Superior temporal gyrus (tissue), 1 donor: Measurements from ENCODE around the gene HOXB3.
"Not testable (repeated sequence)": the region's sequence is repeated elsewhere in the genome, so short reads cannot be mapped to it uniquely, and the experiment has no call there.

Experiments
- DNase-seq: peaks from one replicate; pipeline ENCODE4 v3.0.0-alpha.2; 2016; ENCODE audit errors: extremely low spot score

The HOXB3 gene

GRCh38 chr17:48526608-48527546 lies 63.2 kb downstream of the HOXB3 start:
- DNase-seq, result no peak

DNA sequence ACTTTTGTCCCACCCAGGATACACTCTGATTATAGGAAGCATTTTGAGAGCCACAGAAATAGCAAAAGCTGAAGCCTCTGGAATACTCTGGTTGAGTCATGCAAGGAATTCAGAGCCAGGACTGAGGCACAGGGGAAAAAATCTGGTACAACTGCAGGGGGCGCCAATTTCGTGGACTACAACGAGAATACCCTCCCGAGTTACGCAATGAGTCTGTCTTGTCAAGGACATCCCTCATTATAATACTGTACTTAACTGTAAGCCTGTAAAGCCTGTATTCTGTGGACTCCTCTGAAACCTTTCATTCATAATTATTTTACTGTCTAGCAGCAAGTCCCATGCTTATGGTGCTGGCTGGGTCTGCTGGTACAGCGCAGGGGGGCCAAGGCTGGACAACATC lies 67.0 kb downstream of the HOXB3 start:
- DNase-seq, result no peak

DNA sequence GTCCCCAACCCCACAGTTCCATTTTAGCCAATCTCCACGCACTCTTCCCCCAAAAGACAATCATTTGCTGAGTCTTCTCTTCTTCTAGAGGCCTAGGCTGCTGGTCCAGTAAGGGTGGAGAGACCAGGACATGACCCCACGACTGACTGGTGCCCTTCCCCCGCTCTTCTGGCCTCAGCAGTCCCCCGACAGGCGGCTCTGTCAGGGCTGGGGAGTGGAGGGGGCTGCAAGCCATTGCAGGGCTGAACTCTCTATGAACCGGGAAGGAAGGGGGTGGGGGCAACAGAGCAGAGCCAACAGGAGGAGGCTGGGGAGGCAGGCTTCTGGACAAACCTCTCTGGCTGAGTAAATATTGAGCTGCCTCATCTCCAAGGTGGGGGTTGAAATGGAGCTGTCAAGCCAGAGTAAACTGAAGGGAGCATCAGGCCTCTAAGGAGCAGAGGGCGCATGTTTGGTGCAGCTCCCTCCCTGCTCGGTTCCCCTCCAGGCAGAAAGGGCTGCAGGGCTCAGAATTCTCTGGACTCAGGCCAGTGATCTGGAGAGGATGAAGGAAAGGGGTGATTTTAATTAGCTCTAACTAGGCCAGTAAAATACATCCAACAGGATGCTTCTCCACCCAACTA lies 67.9 kb downstream of the HOXB3 start:
- no peak for DNase-seq

- no peak for DNase-seq
These were observed 69.4 kb downstream of the HOXB3 start for GRCh38 chr17:48520631-48521079.

- DNase-seq, result no peak
These were observed 70.6 kb downstream of the HOXB3 start for GRCh38 chr17:48519427-48519826.

- DNase-seq, result no peak
These were observed 72.6 kb downstream of the HOXB3 start for GRCh38 chr17:48517478-48517877.

DNA sequence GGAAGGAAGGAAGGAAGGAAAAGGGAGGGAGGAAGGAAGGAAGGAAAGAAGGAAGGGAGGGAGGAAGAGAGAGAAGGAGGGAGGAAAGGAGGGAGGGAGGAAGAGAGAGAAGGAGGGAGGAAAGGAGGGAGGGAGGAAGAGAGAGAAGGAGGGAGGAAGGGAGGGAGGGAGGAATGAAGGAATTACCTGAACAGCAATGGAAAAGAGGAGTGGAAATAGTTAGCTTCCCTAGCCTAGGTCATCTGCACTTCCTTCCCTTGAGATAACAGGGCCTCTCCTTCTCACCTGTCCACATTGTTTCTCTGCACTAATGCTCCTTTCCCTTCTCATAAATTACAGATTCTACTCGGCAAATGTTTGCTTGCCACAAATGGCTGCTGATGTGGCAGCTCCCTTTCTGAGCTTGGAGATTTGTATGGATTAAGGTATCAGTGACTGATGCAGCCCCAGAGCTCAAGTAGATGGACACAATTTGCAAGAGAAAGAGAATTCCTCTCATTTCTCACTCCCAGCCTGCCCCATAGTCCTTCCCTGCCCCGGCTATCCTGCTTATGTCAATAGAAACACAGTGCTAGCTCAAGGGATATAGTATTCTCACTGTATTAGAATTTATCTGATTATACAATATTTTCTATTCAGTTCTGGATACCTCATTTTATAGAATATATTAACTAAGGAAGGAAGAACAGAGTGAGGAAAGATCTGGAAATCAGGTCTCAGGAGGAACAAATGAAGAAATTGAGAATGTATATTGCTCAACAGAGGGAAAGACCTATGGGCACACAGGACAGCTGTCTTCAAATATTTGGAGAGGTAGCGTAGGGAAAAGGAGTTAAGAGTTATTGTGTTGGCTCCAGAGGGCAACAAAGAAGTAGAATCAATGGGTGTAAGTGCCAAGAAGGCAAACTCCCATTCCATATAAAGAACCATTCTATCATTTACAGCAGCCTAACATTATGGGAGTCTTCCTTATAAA lies 73.8 kb downstream of the HOXB3 start:
- no peak for DNase-seq

DNA sequence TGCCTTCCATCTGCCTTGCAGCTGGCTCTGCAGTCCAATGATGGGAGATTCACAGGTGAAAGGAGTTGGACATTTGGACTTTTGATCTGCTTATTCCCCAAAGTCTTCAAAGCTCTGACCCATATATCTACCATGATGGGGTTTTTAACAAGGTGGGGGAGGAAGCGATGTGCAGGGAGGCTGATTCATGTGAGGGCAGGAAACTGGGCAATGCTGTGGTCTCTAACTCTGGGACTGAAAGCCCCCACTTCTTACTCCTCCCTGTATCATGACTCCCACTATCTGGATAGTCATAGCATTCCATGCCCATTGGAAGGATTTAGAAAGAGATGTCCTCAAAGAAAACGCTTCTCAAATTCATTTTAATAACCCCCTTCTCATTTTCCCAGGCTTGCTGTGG lies 75.6 kb downstream of the HOXB3 start:
- no peak for DNase-seq

DNA sequence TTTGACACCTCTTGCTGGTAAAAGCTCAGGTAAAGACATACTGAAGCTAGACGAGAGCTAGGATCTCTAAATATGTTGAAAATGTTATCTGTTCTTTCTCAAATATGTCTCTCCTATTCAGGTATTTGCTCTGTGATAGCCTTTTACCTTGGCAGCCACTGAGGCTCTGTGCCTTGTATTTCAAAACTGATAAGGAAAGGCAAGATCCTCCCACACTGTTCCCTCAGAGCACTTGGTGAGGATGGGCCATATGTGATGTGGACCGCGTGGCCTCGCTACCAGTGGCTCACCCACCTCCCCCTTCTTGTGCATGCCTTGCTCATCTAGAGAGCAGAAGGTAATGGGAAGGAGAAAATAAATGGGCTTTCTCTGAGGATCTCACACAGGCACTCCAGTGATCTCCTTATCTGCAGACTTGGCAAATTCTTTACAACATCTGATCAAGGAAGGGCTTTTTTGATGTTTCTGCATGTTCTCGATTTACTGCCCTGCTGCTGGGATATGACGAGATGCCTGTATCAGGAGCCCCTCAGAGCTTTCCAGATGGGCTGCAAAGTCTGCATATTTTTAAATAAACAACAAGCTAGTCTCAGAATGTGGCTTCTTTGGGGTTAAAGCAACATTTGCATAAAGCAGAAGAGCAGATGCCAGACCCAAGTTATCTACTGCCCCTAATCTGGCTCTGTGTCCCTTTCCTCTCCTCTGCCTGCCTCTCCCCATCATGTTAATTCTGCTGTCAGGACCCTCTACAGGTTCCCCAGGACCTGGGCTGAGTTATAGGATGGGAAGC lies 76.2 kb downstream of the HOXB3 start:
- no peak for DNase-seq

DNA sequence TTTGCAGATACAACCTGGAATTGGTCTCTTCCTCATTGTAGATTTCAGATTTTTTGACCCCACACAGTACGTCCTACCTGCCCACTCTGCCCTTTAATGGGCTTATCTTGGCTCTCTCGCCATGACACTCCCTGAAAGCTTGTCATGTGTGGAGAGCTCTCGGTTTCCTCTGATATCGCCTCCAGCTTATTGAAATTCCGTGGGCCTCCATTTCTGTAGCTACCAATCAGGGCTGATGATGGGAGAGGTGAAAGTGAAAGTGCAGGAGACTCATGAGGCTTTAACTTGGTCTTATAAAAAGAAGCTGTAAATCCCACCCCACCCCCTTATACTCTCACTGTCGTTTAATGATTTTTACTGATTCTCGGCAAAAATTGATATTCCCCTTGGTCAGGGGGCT lies 76.9 kb downstream of the HOXB3 start:
- no peak for DNase-seq

DNA sequence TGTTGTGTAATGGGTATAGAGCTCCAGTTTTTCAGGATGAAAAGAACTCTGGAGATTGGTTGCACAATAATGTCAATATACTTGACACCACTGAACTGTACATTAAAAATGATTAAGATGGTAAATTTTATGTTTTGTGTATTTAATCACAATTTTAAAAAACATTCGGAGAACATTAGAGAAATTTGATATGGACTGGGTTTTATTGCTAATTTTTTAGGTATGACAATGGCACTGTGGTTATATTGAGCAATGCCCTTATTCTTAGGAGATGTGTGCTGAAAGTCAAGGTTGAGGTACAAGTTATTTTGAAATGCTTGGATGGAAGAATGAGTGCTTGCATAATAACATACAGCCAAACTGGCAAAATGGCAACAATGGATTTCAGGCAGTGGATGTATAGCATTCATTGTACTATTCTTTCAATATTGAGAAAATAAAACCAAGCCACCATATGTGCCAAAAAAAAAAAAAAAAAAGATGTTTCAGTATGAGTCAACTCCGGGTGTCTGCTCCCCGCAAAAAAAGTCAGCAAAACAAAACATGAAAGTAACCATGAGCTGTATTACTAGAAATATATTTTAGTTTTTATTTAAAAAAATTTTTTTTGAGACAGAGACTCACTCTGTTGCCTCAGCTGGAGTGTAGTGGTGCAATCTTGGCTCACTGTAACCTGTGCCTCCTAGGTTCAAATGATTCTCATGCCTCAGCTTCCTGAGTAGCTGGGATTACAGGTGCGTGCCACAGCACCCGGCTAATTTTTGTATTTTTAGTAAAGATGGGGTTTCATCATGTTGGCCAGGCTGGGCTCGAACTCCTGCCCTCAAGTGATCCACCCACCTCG lies 79.1 kb downstream of the HOXB3 start:
- no peak for DNase-seq

DNA sequence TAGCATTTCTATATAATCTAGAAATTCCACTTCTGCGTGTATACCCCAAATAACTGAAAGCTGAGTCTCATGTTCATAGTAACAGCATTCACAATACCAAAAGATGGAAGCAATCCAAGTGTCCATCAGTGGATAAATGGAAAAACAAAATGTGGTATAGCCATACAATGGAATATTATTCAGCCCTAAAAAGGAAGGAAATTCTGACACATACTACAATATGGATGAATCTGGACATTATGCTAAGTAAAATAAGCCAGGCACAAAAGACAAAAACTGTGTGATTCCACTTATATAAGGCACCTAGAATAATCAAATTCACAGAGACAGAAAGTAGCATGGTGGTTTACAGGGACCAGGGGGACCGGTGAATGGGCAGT lies 79.7 kb downstream of the HOXB3 start:
- DNase-seq, result no peak

- not testable (repeated sequence) for DNase-seq
These were observed 80.3 kb downstream of the HOXB3 start for GRCh38 chr17:48509708-48510107.

GRCh38 chr17:48506246-48506645 lies 83.8 kb downstream of the HOXB3 start:
- DNase-seq, result no peak

- DNase-seq, result no peak
These were observed 84.3 kb downstream of the HOXB3 start for GRCh38 chr17:48505788-48506187.

DNA sequence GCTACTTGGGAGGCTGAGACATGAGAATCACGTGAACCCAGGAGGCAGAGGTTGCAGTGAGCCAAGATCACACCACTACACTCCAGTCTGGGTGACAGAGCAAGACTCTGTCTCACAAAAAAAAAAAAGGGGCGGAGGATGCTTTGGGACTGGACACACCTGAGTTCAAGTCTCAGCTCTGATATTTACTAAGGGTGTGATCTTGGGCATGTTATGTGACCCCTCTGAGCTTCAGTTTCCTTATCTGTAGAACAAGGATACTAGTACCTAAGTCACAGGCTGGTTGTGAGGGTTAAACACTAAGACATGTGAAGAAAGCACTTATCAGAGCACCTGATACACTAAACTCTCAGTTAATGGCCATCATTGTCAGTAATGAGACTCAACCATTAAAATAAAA lies 85.1 kb downstream of the HOXB3 start:
- DNase-seq, result no peak

DNA sequence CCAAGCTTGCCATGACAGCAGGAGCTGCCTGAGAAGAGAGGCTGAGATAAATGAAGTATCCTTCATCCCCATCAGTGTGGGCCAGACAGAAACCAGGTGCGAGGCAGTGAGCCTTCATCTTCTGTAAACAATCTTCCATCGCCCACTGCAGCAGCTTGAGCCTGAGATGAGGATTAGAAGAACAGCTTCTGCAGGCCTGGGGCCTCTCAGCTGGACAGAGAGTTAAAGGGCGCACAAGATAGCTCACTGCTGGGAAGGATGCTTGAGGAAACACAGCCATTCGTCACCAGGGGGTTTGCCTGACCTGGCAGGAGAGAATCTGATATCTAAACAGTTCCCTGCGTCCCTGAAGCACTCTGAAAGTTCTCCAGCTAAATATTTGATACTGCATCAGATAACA lies 86.3 kb downstream of the HOXB3 start:
- no peak for DNase-seq

- DNase-seq, result no peak
These were observed 87.1 kb downstream of the HOXB3 start for GRCh38 chr17:48502901-48503300.

- DNase-seq, result no peak
These were observed 87.7 kb downstream of the HOXB3 start for GRCh38 chr17:48502312-48502711.
